Panc1 (cell line): Measurements from ENCODE around the gene DSG1. TPM values are rescaled to one million over a fixed set of nuclear protein-coding genes. Genes with fewer than 3 reads are reported as not detected.
"Not testable (repeated sequence)": the region's sequence is repeated elsewhere in the genome, so short reads cannot be mapped to it uniquely, and the experiment has no call there.

ENCODE experiments used
- ATAC-seq: fragments of 200-7000 bp; cut with Tn5 transposase; 2 replicates; pipeline ENCODE4 v1.9.1; 2020; ENCODE audit warnings: mild to moderate bottlenecking, moderate library complexity
- BruUV-seq: library from RNA; stranded (reverse); fragments of 400-500 nt; replicated peaks from 2 replicates; lab custom pipeline; 2021; lab: Mats Ljungman, UMichigan
- CTCF ChIA-PET: fragments of 300-600 bp; sonication (Branson Sonifier 250); formaldehyde crosslinking; loops from one replicate; lab custom pipeline; 2022; ENCODE audit warnings: antibody characterized with exemption; lab: Charles Lee
- POLR2A ChIA-PET: fragments of 300-600 bp; sonication (Branson Sonifier 250); formaldehyde crosslinking; loops from one replicate; lab custom pipeline; 2022; ENCODE audit warnings: antibody characterized with exemption; lab: Charles Lee
- DNase-seq: peaks from one replicate; pipeline ENCODE4 v3.0.0-alpha.2; 2010; ENCODE audit warnings: low read depth, low spot score
- H3K27ac ChIP-seq: 2 replicates; pipeline ENCODE4 v1.5.1; 2011; ENCODE audit warnings: mild to moderate bottlenecking, low read length, inconsistent platforms
- H3K27me3 ChIP-seq: fragments of 200-500 bp; sonication (Bioruptor generic); 2 replicates; pipeline ENCODE4 v1.6.0; 2014; ENCODE audit warnings: low read length, inconsistent platforms; ENCODE audit not compliant: control insufficient read depth, insufficient read depth
- H3K36me3 ChIP-seq: fragments of 200-500 bp; sonication (Bioruptor generic); 2 replicates; pipeline ENCODE4 v1.5.1; 2014; ENCODE audit warnings: inconsistent platforms, mild to moderate bottlenecking, low read length, moderate library complexity; ENCODE audit not compliant: control insufficient read depth, insufficient read depth
- H3K4me1 ChIP-seq: 2 replicates; pipeline ENCODE4 v1.5.1; 2011; ENCODE audit warnings: inconsistent platforms, mild to moderate bottlenecking, low read length, moderate library complexity; ENCODE audit not compliant: control insufficient read depth, insufficient read depth
- H3K4me3 ChIP-seq, 2 experiments: 2 replicates each; pipeline ENCODE4 v1.5.1; 2011 to 2012; ENCODE audit warnings: low read depth in 2 of 2, low read length in 2 of 2, mild to moderate bottlenecking in 2 of 2, inconsistent platforms in 1 of 2, moderate library complexity in 1 of 2
- H3K9me3 ChIP-seq: fragments of 200-500 bp; sonication (Bioruptor generic); 2 replicates; pipeline ENCODE4 v1.5.1; 2014; ENCODE audit warnings: low read depth, mild to moderate bottlenecking, inconsistent platforms, low read length, moderate library complexity; ENCODE audit not compliant: control insufficient read depth, insufficient read depth
- CTCF ChIP-seq: fragments of 450-650 bp; IDR thresholded peaks from 2 replicates; pipeline ENCODE4 v1.5.1; 2017; ENCODE audit warnings: mild to moderate bottlenecking
- POLR2AphosphoS5 ChIP-seq: IDR thresholded peaks from 2 replicates; pipeline ENCODE4 v1.6.1; 2012; ENCODE audit warnings: mild to moderate bottlenecking, low read depth, low read length, moderate library complexity
- REST ChIP-seq, 2 experiments: IDR thresholded peaks; 2 replicates each; pipeline ENCODE4 v1.6.1; 2011 to 2012; ENCODE audit warnings: low read depth in 2 of 2, control low read depth in 1 of 2, low read length in 1 of 2, mild to moderate bottlenecking in 1 of 2, moderate library complexity in 1 of 2; ENCODE audit not compliant: insufficient read depth in 1 of 2
- SIN3A ChIP-seq: IDR thresholded peaks from 2 replicates; pipeline ENCODE4 v1.6.1; 2012; ENCODE audit warnings: low read depth, mild to moderate bottlenecking, low read length, moderate library complexity, borderline replicate concordance; ENCODE audit not compliant: insufficient read depth
- TCF7L2 ChIP-seq: IDR thresholded peaks from 2 replicates; pipeline ENCODE4 v1.6.1; 2011; ENCODE audit warnings: mild to moderate bottlenecking, low read depth, low read length, inconsistent platforms
- in situ Hi-C: cut with HindIII; loops from 2 replicates; pipeline ENCODE4 v1.10.0; 2016; ENCODE audit warnings: low sequenced_read_pairs, low pct_unique_long_range_greater_than_20kb
- intact Hi-C: fragments of 100-400 bp; cut with micrococcal nuclease; formaldehyde crosslinking; loops from one replicate; pipeline ENCODE4 v1.10.0; 2022; ENCODE audit not compliant: unreplicated experiment
- total RNA-seq: library from RNA; stranded (reverse); gene quantifications from one replicate; pipeline ENCODE4 v1.2.1, GENCODE V29; 2021; ENCODE audit not compliant: unreplicated experiment

Gene DSG1
- total RNA-seq, 1 experiment from 2014 or later, result not detected

GRCh38 chr18:31353336-31353735 is 35.4 kb downstream of the DSG1 start:
- H3K27ac ChIP-seq, H3K4me1 ChIP-seq, H3K4me3 ChIP-seq, DNase-seq, intact Hi-C loops, BruUV-seq, H3K9me3 ChIP-seq, POLR2A ChIA-PET, ATAC-seq, H3K27me3 ChIP-seq, CTCF ChIA-PET, in situ Hi-C loops, H3K36me3 ChIP-seq: not testable (repeated sequence)

GRCh38 chr18:31354990-31355389 is 37.0 kb downstream of the DSG1 start:
- no TSS peak for BruUV-seq
- no peaks in the 10 kb centered on the region for H3K36me3 ChIP-seq
- ChIA-PET CTCF (no interaction called here), POLR2A (no interaction called here)
- H3K4me3 ChIP-seq, result no peak overlapping the region
- no peak overlapping the region for H3K27ac ChIP-seq
- intact Hi-C loops, result no loop called here
- in situ Hi-C loops, result no loop called here
- DNase-seq, result no peak
- TF ChIP-seq TCF7L2, result no peak
- no peak for TF ChIP-seq CTCF
- no peak for TF ChIP-seq POLR2AphosphoS5
- TF ChIP-seq SIN3A, result no peak
- TF ChIP-seq REST (IDR thresholded peaks at IDR 0.05; ENCODE audit: insufficient read depth in 1 of 2, low read depth in 2 of 2, low read length in 1 of 2), result no peak
- no peak for ATAC-seq
- H3K9me3 ChIP-seq, result no peaks in the 10 kb centered on the region
- H3K27me3 ChIP-seq, result no peaks in the 10 kb centered on the region
- H3K4me1 ChIP-seq, result no peaks in the 10 kb centered on the region

- in situ Hi-C loops, result no loop called here
- DNase-seq, result no peak
- no peaks in the 10 kb centered on the region for H3K4me1 ChIP-seq
Measured at GRCh38 chr18:31356025-31356424, 38.1 kb downstream of the DSG1 start.

More at GRCh38 chr18:31356025-31356424, 38.1 kb downstream of the DSG1 start:
- Histone ChIP-seq H3K27ac (no peak overlapping the region), H3K9me3 (no peaks in the 10 kb centered on the region), H3K4me3 (no peak overlapping the region), H3K27me3 (no peaks in the 10 kb centered on the region), H3K36me3 (no peaks in the 10 kb centered on the region)
- ChIA-PET POLR2A (no interaction called here), CTCF (no interaction called here)
- intact Hi-C loops, result no loop called here
- TF ChIP-seq SIN3A (no peak), REST (IDR thresholded peaks at IDR 0.05; ENCODE audit: insufficient read depth in 1 of 2, low read depth in 2 of 2, low read length in 1 of 2) (no peak), TCF7L2 (no peak), POLR2AphosphoS5 (no peak), CTCF (no peak)
- ATAC-seq, result no peak
- no TSS peak for BruUV-seq
